ENCODE measurements around the gene RYR3.

The RYR3 gene

DNA sequence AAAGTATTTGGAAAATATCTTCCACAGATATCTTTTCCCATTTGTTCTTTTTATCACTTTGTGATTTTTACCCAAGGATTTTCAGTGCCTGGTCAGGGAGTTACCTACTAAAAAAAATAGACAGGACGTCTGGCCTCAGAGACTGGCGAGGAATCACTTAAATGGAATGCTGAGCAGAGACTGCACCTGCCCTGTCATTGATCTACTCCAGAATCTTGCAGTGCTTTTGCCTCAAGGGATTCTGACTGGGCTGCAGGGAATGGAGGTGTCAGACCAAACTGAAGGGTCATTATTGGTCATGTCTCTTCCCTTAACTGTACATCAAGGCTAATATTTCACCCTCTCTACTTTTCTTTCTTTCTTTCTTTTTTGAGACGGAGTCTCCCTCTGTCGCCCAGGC is 12.1 kb upstream of the RYR3 start:
- TF ChIP-seq ZFP3 (CRISPR knock-in tag; IDR thresholded peaks at IDR 0.05) = no peak
- no peak for TF ChIP-seq ESRRG (CRISPR knock-in tag; IDR thresholded peaks at IDR 0.05)
- TF ChIP-seq TCF4 (CRISPR knock-in tag; IDR thresholded peaks at IDR 0.05; ENCODE audit: borderline replicate concordance) = no peak
- TF ChIP-seq, protein P1, sequence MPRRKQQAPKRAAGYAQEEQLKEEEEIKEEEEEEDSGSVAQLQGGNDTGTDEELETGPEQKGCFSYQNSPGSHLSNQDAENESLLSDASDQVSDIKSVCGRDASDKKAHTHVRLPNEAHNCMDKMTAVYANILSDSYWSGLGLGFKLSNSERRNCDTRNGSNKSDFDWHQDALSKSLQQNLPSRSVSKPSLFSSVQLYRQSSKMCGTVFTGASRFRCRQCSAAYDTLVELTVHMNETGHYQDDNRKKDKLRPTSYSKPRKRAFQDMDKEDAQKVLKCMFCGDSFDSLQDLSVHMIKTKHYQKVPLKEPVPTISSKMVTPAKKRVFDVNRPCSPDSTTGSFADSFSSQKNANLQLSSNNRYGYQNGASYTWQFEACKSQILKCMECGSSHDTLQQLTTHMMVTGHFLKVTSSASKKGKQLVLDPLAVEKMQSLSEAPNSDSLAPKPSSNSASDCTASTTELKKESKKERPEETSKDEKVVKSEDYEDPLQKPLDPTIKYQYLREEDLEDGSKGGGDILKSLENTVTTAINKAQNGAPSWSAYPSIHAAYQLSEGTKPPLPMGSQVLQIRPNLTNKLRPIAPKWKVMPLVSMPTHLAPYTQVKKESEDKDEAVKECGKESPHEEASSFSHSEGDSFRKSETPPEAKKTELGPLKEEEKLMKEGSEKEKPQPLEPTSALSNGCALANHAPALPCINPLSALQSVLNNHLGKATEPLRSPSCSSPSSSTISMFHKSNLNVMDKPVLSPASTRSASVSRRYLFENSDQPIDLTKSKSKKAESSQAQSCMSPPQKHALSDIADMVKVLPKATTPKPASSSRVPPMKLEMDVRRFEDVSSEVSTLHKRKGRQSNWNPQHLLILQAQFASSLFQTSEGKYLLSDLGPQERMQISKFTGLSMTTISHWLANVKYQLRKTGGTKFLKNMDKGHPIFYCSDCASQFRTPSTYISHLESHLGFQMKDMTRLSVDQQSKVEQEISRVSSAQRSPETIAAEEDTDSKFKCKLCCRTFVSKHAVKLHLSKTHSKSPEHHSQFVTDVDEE (CRISPR knock-in tag; IDR thresholded peaks at IDR 0.05) = no peak
- no peak for TF ChIP-seq RARB (CRISPR knock-in tag; IDR thresholded peaks at IDR 0.05)
- TF ChIP-seq GLIS3 (CRISPR knock-in tag; IDR thresholded peaks at IDR 0.05) = no peak
- TF ChIP-seq ZNF8 (CRISPR knock-in tag; IDR thresholded peaks at IDR 0.05) = no peak
- ATAC-seq = no peak

DNA sequence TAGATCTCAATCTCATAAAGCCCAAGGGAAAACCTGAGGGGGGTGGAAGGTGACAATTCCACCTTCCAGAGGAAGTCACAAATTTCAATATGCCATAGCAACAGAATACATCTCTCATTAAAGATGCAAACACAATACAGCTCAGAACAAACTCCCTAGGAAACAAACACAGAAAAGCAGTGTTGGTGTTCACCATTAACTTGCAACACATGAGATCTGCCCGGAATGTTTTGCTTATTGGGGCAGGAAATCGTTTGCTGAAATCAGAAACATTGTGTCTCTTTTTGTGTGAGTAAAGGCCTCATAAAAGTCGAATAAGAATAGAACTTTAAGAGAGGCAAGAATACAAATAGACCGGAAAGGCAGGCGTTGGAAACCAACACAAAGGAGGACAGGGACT is 5.8 kb upstream of the RYR3 start:
- TF ChIP-seq ISL1 (CRISPR knock-in tag; IDR thresholded peaks at IDR 0.05) (no peak), ARNTL (CRISPR knock-in tag; IDR thresholded peaks at IDR 0.05; ENCODE audit: borderline replicate concordance, low read depth) (no peak)
- TF ChIP-seq, protein P2, sequence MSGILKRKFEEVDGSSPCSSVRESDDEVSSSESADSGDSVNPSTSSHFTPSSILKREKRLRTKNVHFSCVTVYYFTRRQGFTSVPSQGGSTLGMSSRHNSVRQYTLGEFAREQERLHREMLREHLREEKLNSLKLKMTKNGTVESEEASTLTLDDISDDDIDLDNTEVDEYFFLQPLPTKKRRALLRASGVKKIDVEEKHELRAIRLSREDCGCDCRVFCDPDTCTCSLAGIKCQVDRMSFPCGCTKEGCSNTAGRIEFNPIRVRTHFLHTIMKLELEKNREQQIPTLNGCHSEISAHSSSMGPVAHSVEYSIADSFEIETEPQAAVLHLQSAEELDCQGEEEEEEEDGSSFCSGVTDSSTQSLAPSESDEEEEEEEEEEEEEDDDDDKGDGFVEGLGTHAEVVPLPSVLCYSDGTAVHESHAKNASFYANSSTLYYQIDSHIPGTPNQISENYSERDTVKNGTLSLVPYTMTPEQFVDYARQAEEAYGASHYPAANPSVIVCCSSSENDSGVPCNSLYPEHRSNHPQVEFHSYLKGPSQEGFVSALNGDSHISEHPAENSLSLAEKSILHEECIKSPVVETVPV (CRISPR knock-in tag; IDR thresholded peaks at IDR 0.05) = no peak
- TF ChIP-seq, protein P3, sequence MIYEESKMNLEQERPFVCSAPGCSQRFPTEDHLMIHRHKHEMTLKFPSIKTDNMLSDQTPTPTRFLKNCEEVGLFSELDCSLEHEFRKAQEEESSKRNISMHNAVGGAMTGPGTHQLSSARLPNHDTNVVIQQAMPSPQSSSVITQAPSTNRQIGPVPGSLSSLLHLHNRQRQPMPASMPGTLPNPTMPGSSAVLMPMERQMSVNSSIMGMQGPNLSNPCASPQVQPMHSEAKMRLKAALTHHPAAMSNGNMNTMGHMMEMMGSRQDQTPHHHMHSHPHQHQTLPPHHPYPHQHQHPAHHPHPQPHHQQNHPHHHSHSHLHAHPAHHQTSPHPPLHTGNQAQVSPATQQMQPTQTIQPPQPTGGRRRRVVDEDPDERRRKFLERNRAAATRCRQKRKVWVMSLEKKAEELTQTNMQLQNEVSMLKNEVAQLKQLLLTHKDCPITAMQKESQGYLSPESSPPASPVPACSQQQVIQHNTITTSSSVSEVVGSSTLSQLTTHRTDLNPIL (CRISPR knock-in tag; IDR thresholded peaks at IDR 0.05; ENCODE audit: low read depth) = no peak
- ATAC-seq = no peak

DNA sequence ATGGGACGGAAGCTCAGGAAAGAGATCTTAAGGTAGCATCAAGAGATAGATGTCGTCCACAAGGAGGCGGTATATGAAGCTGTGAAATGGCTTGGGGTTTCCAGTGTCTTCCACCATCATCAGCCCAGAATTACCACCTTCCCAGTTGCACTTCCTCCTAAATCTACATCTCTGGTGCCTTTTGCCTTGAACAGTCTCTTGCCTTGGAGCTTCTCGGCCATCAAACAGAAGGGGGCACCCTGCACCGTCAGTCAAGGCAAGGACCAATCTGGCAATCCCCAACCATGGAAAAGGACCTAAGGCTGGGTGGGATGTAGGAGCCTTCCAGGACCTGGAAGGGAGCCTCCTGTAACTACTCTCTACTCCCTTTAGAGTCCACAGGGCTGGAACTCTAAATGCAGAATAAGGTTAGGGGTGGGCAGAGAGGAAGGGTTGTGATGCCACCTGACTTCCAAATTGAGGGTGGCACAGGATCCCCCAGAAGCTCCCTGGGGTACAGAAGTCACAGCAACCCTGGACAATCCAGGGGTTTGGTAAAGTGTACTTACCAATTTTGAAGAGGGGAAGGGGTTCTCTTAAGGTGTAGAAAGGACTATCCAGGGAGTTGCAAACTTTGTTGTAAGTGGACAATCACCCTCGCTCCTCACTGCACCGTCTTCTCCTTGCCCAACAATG is 1.0 kb upstream of the RYR3 start:
- TF ChIP-seq ARNTL (CRISPR knock-in tag; IDR thresholded peaks at IDR 0.05; ENCODE audit: borderline replicate concordance, low read depth) (no peak), SNAI2 (CRISPR knock-in tag; IDR thresholded peaks at IDR 0.05) (no peak), ESRRG (CRISPR knock-in tag; IDR thresholded peaks at IDR 0.05) (no peak), ZFP30 (CRISPR knock-in tag; IDR thresholded peaks at IDR 0.05) (no peak), TOX (CRISPR knock-in tag; IDR thresholded peaks at IDR 0.05; ENCODE audit: borderline replicate concordance) (no peak), OSR1 (CRISPR knock-in tag; IDR thresholded peaks at IDR 0.05) (no peak), ZFP3 (CRISPR knock-in tag; IDR thresholded peaks at IDR 0.05) (no peak), ZC3H10 (CRISPR knock-in tag; IDR thresholded peaks at IDR 0.05) (no peak), GLIS3 (CRISPR knock-in tag; IDR thresholded peaks at IDR 0.05) (no peak)
- TF ChIP-seq, protein P2 (CRISPR knock-in tag; IDR thresholded peaks at IDR 0.05) = no peak
- TF ChIP-seq, protein P1 (CRISPR knock-in tag; IDR thresholded peaks at IDR 0.05) = no peak
- TF ChIP-seq, protein P4, sequence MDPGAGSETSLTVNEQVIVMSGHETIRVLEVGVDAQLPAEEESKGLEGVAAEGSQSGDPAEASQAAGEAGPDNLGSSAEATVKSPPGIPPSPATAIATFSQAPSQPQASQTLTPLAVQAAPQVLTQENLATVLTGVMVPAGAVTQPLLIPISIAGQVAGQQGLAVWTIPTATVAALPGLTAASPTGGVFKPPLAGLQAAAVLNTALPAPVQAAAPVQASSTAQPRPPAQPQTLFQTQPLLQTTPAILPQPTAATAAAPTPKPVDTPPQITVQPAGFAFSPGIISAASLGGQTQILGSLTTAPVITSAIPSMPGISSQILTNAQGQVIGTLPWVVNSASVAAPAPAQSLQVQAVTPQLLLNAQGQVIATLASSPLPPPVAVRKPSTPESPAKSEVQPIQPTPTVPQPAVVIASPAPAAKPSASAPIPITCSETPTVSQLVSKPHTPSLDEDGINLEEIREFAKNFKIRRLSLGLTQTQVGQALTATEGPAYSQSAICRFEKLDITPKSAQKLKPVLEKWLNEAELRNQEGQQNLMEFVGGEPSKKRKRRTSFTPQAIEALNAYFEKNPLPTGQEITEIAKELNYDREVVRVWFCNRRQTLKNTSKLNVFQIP (CRISPR knock-in tag; IDR thresholded peaks at IDR 0.05; ENCODE audit: borderline replicate concordance, low read depth) = no peak
- TF ChIP-seq, protein P3 (CRISPR knock-in tag; IDR thresholded peaks at IDR 0.05; ENCODE audit: low read depth) = no peak
- TF ChIP-seq, protein P5, sequence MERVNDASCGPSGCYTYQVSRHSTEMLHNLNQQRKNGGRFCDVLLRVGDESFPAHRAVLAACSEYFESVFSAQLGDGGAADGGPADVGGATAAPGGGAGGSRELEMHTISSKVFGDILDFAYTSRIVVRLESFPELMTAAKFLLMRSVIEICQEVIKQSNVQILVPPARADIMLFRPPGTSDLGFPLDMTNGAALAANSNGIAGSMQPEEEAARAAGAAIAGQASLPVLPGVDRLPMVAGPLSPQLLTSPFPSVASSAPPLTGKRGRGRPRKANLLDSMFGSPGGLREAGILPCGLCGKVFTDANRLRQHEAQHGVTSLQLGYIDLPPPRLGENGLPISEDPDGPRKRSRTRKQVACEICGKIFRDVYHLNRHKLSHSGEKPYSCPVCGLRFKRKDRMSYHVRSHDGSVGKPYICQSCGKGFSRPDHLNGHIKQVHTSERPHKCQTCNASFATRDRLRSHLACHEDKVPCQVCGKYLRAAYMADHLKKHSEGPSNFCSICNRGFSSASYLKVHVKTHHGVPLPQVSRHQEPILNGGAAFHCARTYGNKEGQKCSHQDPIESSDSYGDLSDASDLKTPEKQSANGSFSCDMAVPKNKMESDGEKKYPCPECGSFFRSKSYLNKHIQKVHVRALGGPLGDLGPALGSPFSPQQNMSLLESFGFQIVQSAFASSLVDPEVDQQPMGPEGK (CRISPR knock-in tag; IDR thresholded peaks at IDR 0.05; ENCODE audit: borderline replicate concordance) = no peak
- no peak for ATAC-seq
